SU-DHL-6 (cell line): ENCODE data around the gene BTBD19.

ENCODE experiments used
- H2AFZ ChIP-seq: fragments of 200-600 bp; sonication (generic); 2 replicates; pipeline ENCODE4 v1.6.1; 2014; ENCODE audit warnings: low read depth, mild to moderate bottlenecking, moderate library complexity, mixed read lengths, antibody characterized with exemption, low read length; ENCODE audit not compliant: severe bottlenecking
- H3F3A ChIP-seq: fragments of 200-600 bp; shearing (Covaris generic); 2 replicates; pipeline ENCODE4 v1.6.0; 2016; ENCODE audit warnings: antibody characterized with exemption, mild to moderate bottlenecking; ENCODE audit not compliant: insufficient read depth
- H3K27ac ChIP-seq: fragments of 200-600 bp; sonication (generic); 2 replicates; pipeline ENCODE4 v1.5.1; 2016; ENCODE audit warnings: low read depth, mild to moderate bottlenecking, low read length, moderate library complexity, mixed read lengths
- H3K27me3 ChIP-seq: fragments of 200-600 bp; sonication (generic), shearing (Covaris generic); 2 replicates; pipeline ENCODE4 v1.6.0; 2014; ENCODE audit warnings: mild to moderate bottlenecking, low read length
- H3K36me3 ChIP-seq: fragments of 200-600 bp; sonication (generic); 2 replicates; pipeline ENCODE4 v1.6.1; 2014; ENCODE audit warnings: mild to moderate bottlenecking, low read length, mixed read lengths
- H3K4me2 ChIP-seq: fragments of 300-600, 200-600 bp; shearing (Covaris generic), sonication (generic); 2 replicates; pipeline ENCODE4 v1.6.0; 2014; ENCODE audit warnings: low read length, low read depth, mild to moderate bottlenecking; ENCODE audit not compliant: poor library complexity, severe bottlenecking
- H3K4me3 ChIP-seq: fragments of 200-600 bp; sonication (generic); 2 replicates; pipeline ENCODE4 v1.5.1; 2014; ENCODE audit warnings: antibody characterized with exemption, low read length, mild to moderate bottlenecking, mixed read lengths; ENCODE audit not compliant: insufficient read depth, poor library complexity, severe bottlenecking
- H3K79me2 ChIP-seq: fragments of 200-600 bp; sonication (generic); 2 replicates; pipeline ENCODE4 v1.6.1; 2014; ENCODE audit warnings: mild to moderate bottlenecking, low read length, moderate library complexity; ENCODE audit not compliant: insufficient read depth
- H3K9ac ChIP-seq: fragments of 200-600 bp; sonication (generic); 2 replicates; pipeline ENCODE4 v1.7.0; 2014; ENCODE audit warnings: mild to moderate bottlenecking, low read length
- H3K9me2 ChIP-seq: fragments of 200-600 bp; sonication (generic); replicated peaks from 2 replicates; pipeline ENCODE4 v1.6.1; 2014; ENCODE audit warnings: low read length; ENCODE audit not compliant: insufficient read depth
- H3K9me3 ChIP-seq: fragments of 200-600 bp; sonication (generic); 2 replicates; pipeline ENCODE4 v1.6.1; 2014; ENCODE audit warnings: low read length, mixed read lengths; ENCODE audit not compliant: insufficient read depth
- H4K20me1 ChIP-seq: fragments of 200-600 bp; sonication (generic); 2 replicates; pipeline ENCODE4 v1.6.1; 2014; ENCODE audit warnings: low read depth, mild to moderate bottlenecking, antibody characterized with exemption, low read length, moderate library complexity, mixed read lengths
- EZH2phosphoT487 ChIP-seq: fragments of 200-600 bp; sonication (generic), shearing (Covaris generic); conservative IDR thresholded peaks from 2 replicates; pipeline ENCODE4 v1.6.1; 2018; ENCODE audit warnings: mild to moderate bottlenecking, antibody characterized with exemption, low read length, moderate library complexity, mixed read lengths
- TF ChIP-seq, protein P1 (sequence below): fragments of 200-600 bp; sonication (generic); IDR thresholded peaks from one replicate; pipeline ENCODE4 v1.5.1; 2017; ENCODE audit warnings: antibody characterized with exemption, mild to moderate bottlenecking, low read length, moderate library complexity; ENCODE audit not compliant: insufficient read depth, poor library complexity, severe bottlenecking

Gene BTBD19

DNA sequence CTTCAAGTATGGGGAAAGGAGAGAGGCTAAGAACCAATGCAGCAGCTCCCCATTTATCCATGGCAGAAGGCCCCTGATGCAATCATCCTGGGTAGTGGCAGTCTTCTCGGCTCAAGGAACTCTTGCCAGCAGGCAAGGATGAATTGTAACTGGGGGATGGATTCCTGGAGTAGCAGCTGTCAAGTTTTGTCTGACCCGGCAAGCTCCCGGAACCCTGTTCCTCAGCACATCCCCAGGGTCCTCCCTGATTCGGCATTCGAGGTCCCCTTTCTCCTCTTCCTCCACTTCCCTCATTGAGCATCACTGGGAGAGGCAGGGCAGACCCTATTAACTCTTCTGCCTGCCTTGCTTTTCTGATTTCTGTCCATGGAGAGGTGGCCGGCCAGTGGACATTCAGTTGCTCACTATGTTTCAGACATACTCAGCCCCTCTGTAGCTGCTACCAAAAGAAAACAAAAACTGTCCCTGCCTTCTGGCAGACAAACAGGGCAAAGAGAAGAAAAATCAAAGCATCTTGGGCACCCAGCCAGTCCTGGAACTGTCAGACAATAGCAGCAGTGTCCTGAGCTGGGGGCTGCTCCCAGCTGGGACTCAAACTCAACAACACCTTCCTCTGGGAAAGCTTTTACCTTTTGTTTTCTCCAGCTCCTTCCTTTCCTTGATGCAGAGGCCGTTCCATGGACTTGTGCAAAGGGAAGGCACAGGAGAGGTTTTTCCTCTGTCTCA is 40.3 kb downstream of the BTBD19 start:
- Histone ChIP-seq H4K20me1 (no peaks in the 10 kb centered on the region), H3K9ac (no peak overlapping the region), H2AFZ (no peak overlapping the region), H3K4me3 (no peak overlapping the region), H3K9me3 (no peaks in the 10 kb centered on the region), H3K27me3 (no peaks in the 10 kb centered on the region), H3K4me2 (no peak overlapping the region), H3F3A (no peaks in the 10 kb centered on the region), H3K9me2 (no peaks in the 10 kb centered on the region), H3K27ac (no peak overlapping the region), H3K79me2 (no peaks in the 10 kb centered on the region), H3K36me3 (no peaks in the 10 kb centered on the region)
- TF ChIP-seq, protein P1, sequence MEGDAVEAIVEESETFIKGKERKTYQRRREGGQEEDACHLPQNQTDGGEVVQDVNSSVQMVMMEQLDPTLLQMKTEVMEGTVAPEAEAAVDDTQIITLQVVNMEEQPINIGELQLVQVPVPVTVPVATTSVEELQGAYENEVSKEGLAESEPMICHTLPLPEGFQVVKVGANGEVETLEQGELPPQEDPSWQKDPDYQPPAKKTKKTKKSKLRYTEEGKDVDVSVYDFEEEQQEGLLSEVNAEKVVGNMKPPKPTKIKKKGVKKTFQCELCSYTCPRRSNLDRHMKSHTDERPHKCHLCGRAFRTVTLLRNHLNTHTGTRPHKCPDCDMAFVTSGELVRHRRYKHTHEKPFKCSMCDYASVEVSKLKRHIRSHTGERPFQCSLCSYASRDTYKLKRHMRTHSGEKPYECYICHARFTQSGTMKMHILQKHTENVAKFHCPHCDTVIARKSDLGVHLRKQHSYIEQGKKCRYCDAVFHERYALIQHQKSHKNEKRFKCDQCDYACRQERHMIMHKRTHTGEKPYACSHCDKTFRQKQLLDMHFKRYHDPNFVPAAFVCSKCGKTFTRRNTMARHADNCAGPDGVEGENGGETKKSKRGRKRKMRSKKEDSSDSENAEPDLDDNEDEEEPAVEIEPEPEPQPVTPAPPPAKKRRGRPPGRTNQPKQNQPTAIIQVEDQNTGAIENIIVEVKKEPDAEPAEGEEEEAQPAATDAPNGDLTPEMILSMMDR = no peak
- TF ChIP-seq EZH2phosphoT487 = no peak

DNA sequence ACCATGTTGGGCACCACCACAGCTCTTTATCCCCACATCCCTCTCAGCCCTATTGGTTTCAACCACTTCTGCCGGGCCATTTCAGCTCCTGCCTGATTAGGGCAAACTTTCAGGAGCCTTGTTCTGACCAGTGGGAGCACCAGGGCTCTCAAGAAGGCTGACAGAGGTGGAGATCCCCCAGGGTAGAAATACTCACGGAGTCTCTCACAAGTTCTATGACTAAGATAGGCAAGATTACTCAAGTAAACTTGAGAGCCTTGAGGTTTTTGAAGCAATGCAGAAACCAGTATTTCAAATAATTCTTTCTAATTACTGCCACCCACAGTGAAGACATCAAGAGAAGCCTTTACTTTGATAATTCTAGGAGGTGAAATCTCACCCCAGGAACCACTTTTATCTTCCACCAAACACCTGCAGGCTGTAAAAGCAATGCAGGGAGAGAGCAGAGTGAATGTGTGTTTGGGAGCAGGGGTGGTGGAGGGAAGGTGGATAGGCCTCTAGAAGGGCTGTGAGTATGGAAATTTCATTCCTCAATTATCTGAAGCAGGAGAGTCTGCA is 41.3 kb downstream of the BTBD19 start:
- Histone ChIP-seq H4K20me1 (no peaks in the 10 kb centered on the region), H3K4me2 (no peak overlapping the region), H3K9me3 (no peaks in the 10 kb centered on the region), H3K9me2 (no peaks in the 10 kb centered on the region), H3K36me3 (no peaks in the 10 kb centered on the region), H3K79me2 (no peaks in the 10 kb centered on the region), H2AFZ (no peak overlapping the region), H3K27ac (no peak overlapping the region), H3F3A (no peaks in the 10 kb centered on the region), H3K9ac (no peak overlapping the region), H3K27me3 (no peaks in the 10 kb centered on the region), H3K4me3 (no peak overlapping the region)
- no peak for TF ChIP-seq EZH2phosphoT487
- TF ChIP-seq, protein P1 = no peak

DNA sequence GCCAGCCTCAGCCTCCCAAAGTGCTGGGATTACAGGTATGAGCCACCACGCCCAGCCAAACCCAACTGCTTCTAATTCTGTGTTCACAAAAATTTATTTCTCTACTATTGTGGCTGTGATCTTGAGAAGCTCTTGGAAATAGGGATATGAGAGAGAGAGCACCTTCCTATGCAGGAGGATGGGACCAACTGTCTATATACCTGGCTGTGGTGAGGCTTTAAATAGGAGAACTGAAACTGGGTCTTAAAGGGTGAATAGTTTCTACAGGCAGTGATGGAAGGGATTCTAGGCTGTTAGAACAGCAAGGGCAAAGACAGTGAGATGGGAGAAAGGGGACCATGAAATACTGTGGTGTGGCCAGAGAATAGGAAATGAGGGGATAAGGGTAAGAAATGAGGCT is 43.0 kb downstream of the BTBD19 start:
- H3K9me2 ChIP-seq = no peaks in the 10 kb centered on the region
- no peaks in the 10 kb centered on the region for H3F3A ChIP-seq
- no peaks in the 10 kb centered on the region for H3K36me3 ChIP-seq
- H4K20me1 ChIP-seq = no peaks in the 10 kb centered on the region
- H3K9ac ChIP-seq = no peak overlapping the region
- no peak overlapping the region for H3K4me3 ChIP-seq
- H3K27me3 ChIP-seq = no peaks in the 10 kb centered on the region
- no peak overlapping the region for H3K4me2 ChIP-seq
- H3K9me3 ChIP-seq = no peaks in the 10 kb centered on the region
- TF ChIP-seq, protein P1 = no peak
- TF ChIP-seq EZH2phosphoT487 = no peak
- no peaks in the 10 kb centered on the region for H3K79me2 ChIP-seq
- no peak overlapping the region for H3K27ac ChIP-seq
- H2AFZ ChIP-seq = no peak overlapping the region
